Eye (tissue), 1 donor: ENCODE data around the gene CRABP2.

Source experiments
- DNase-seq: peaks from one replicate; pipeline ENCODE4 v3.0.0-alpha.2; 2015

CRABP2 gene

DNA sequence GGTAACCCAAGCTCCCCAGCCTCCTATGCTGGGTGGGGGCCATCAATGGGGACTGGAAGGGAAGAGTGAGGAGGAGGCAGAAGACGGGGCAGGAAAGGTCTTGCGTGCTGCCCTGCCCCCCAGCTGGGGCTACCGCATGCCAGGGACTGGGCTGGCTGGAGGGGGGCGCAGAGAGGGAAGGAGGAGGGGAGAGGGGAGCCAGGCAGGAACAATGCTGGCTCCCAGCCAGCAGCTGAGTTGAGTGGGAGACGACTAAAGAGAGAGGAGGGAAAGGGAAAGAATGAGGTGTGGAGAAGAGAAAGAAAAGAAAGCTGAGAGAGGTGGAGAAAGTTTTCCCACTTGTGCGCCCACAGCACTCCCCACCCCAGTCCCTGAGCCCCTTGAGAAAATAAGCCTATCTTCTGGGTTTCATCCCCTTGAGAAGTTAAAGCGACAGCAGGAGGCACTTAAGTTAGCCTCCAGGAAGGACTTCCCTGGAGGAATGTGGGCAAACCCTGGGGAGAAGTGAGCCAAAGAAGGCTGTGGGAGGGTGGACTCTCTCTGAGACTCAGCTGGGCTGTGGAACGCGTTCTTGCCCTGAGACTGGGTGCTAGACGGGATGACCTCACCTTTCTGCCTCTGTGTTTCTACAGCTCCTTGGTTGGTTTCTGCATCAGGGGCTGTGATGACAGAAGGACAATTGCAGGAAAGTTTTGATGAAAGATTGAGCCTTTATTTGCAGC, 15.3 kb downstream of the CRABP2 start:
- DNase-seq: peak; percentile 75

DNA sequence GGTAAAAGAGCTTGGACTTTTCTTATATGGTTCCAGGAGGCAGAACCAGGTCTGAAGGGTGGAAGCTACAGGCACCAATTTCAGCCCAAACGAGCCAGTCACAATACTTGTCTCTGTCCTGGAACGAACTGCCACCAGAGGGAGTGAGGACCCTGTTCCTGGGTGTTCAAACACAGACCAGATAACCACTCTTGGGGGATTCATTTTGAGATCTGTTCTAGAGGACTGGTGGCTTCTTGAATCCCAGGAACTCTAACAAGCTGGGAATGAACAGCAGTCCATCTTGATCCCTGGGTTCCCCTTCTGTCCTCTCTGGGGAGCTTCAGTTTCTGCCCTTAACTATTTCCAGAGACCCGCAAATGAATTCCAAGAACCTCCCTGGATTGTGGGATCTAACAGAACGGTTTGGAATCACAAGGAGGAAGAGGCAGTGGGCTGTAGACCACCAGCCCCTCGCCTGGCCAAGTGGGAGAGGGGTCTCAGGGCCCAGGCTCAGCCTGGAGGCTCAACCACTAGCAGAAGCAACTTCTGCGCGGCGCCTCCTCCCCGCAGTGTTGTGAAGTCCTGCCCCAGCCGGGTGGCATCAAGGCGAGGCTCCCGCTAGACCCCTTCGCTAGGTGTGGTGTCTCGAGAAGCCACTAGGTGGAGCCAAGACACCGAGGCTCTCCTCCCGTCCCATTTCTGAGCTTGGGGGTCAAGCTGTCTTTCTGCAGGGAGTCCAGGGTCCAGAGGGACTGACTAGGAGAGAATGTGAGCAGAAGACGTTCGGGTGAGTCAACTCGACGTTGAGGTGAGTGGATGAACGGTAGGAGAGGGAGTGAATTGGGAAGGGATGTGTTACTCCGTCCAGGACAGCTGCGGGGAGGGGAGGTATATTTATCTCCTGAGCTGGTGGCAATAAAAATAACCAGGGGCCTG, 16.1 kb downstream of the CRABP2 start:
- peak; percentile 96 for DNase-seq

- DNase-seq: no peak
Measured at GRCh38 chr1:156684227-156684782, 21.1 kb downstream of the CRABP2 start.

DNA sequence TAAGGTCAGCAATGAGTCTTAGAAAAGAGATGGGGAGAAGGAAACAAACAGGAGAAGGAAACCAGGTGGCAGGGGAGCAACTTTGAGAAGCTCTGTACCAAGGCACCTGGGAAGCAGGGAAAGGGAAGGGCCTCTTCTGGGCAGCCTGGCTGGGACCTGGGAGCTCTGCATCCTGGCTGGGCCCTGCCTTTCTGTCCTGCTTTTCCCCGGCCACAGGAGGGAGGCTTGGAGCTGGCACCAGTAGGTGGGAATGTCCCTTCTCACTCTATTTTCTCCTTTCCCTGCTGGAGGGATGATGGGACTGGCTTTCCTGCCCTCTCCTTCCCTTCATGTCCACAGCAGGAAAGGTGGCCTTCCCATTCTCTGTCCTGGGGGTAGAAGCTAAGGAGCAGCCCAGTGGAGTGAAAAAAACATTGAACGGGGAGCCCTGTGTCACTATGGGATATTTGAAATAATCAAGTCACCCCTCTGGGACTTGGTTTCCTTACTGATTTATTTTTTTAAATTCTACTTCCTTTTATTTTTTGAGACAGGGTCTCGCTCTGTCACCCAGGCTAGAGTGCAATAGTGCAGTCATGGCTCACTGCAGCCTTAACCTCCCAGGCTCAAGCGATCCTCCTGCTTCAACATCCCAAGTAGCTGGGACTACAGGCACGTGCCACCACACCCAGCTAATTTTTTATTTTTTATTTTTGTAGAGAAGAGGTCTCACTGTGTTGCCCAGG, 23.1 kb downstream of the CRABP2 start:
- no peak for DNase-seq

DNA sequence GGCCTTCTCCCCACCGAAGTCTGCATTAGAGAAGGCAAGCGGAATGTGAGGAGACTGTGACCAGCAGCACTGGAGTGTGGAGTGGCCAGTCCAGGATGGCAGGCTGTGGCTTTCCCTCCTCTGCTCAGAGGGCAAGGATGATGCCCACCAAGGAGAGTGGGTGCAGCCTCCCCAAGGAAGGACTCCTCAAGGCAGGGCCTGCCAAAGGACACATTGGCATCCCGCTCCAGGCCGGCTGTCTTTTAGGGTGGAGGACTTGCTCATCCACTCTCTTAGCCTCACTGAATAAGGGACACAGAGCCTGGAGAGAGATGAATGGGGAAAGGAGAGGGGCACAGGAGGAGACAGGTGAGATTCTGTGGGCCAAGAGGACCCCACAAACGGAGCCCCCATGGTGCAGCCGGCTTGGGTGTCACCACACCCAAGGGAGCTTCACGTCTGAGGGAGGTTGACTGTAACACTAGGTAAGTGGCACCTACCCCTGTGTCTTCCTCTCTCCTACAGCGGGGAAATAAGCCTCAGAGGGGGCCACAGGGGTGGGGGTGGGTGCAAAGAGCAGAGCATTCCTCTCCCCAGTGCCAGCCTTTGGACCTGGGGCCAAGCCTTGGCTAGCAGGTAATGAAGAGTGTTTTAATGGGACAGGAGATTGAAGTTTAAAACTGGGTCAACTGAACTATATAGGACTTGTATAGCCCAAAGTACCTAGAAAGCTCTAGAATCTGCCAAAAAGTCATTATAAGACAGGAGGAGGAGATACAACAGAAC, 24.0 kb downstream of the CRABP2 start:
- DNase-seq: no peak

GRCh38 chr1:156680056-156680455, 25.3 kb downstream of the CRABP2 start:
- DNase-seq: no peak

DNA sequence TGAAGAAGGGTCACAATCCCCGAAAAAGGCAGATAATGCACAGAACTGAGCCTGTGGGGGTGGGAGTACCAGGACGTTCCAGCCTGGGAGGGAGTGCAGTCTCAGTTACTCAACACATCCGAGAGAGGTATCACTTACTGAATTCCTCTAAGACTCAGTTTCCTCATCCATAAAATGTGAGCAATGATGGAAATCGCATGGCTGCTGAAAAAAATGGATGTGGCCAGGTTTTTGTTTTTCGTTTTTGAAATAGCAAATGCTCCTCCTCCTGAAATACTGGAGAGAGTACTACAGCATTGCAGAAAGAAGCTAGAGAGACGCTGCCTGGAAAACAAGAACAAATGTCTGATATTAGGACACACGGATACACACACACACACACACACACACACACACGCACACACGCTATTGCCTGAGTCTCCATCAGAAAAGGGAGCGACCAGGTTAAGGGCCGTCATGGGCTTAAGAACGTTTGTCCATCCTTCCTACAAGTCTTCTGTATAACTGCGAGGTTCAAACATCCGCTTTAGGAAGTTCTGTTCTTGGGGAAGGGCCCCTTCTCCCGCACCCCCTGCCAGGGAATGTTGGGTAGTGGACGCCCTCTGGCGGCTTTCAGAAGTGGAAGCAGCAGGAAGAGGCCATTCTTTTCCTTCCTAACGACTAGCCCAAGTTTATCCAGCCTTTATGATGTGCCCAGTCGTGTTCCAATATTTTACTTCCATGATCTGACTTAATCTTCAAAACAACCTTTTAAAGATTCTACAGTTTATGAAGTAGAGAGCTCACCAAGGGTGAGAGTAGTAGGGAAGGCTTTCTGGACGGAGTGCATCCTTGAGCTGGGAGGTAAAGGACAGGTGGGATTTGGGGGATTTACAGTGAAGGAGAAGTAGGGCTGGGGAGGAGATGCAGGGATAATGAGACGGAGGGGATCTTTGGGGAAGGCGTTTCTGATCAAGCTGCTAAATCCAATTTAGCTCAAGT, 27.5 kb downstream of the CRABP2 start:
- DNase-seq: peak; percentile 93

DNA sequence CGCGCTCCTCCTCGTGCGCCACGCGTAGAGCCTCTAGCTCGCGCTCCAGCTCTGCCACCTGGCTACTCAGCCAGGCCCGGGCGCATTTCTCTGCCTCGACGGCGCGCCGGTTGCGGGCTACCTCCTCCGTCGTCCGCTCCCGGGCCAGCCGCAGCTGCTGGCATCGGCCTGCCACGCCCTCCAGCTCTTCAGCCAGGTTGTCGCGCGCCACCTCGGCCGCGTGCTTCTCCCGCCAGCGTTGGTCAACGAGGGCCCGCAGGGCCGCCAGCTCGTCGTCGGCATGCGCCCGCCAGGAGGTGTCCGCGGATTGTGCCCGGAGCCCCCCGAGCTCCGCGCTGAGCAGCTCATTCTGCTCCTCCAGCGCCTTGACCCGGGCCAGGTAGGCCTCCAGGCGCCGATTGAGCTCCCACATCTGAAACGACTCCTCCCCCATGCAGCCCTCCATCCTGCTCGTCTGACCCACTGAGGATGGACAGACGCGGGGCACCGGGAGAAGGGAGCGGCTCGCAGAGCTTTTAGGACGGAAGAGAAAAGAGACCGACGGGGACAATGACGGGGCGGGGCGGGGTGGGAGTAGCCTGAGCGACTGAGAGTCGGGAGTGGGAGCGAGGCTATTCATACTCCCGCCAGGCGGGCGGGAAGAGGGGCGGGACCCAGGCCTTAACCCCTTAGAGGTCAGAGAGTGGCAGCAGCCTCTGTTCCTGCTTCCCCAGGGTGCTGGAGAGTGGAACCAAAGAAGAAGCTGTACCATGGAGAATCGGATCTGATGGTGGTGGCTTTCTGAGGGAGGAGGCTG, 28.4 kb downstream of the CRABP2 start, which contains the start of gene NES:
Gene NES, minus strand, starts transcription at position 588 of the 796 bp plus-strand sequence. Its CDS starts 143 bp downstream, at position 445.
- peak; percentile 94 for DNase-seq

DNA sequence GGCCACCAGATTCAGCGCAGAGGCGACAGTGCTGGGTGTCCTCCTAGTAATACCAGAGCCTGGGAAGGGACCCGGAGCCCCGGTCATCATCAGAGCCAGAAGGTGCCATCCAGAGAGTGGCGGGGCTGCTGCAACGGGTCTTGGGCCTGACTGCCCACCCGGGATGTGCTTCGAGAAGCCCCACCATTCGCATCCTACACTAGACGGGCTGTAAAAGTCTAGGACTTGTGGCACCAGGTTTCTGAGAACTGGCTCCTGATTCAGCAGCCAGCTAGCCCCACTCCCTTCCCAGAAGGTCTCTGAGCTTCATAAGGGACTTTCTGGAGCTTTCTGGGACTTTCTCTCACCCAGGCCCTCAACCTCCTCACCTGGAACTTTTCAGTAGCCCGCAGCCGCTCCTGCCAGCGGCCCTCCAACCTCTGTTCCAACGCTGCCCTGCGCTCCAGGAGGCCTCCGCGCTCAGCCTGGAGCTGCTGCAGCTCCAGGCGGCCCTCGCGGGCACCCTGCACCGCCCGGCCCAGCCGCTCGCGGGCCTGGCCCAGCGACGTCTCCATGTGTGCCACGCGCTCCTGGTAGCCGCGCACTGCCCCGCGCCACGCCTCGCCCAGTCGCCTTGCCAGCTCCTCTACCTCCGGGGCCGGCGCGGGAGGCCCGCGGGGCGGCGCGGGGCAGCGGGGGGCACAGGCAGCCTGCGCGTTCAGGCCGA, 29.1 kb downstream of the CRABP2 start:
- DNase-seq: no peak

- DNase-seq: peak; percentile 87
Measured at GRCh38 chr1:156675210-156676113, 29.9 kb downstream of the CRABP2 start.

GRCh38 chr1:156673387-156674121, 31.8 kb downstream of the CRABP2 start:
- DNase-seq: peak; percentile 94

DNA sequence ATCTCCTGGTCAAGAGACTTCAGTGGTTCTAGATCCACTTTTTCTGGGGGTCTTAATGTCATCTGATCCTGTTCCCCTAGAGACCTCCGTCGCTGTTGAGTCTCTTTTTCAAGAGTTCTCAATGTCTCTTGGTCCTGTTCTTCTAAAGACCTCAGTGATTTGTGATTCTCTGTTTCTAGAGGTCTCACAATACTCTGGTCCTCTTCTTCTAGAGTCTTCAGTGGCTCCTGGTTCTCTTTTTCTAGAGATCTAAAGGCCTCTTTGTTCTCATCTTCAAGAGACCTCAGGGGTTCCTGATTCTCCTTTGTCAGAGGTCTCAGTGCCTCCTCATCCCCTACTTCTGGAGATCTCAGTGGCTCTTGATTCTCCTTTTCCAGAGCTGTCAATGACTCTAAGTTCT, 33.6 kb downstream of the CRABP2 start:
- no peak for DNase-seq

DNA sequence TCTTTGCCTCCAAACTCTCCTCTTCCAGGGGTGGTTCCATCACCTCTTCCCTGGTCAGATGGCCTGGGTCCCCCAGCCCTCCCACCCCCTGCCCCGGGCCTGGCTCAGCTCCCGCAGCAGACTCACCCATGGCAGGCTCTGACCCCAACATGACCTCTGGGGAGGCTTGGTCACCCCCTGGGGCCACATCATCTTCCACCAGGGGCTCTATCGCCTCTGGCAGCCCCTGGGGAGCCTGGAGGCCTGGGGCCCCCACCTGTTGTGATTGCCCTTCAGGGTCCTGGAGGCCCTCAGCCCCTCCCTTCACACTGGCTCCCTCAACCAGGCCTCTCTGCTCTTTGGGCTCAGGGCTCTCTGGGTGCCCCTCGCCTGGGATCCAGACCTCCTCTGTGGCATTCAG, 34.6 kb downstream of the CRABP2 start:
- peak; percentile 1 for DNase-seq

GRCh38 chr1:156670359-156670758, 35.0 kb downstream of the CRABP2 start:
- DNase-seq: peak; percentile 1

- DNase-seq: peak; percentile 4
Measured at GRCh38 chr1:156669794-156670193, 35.6 kb downstream of the CRABP2 start.

- peak; percentile 52 for DNase-seq
Measured at GRCh38 chr1:156668801-156669637, 36.4 kb downstream of the CRABP2 start.
